Fibroblast of pulmonary artery (primary cell): Measurements from ENCODE around the gene ODAD2.
"Not testable (repeated sequence)": the region's sequence is repeated elsewhere in the genome, so short reads cannot be mapped to it uniquely, and the experiment has no call there.

Experiments
- DNase-seq: peaks from one replicate; pipeline ENCODE4 v3.0.0-alpha.2; 2010; ENCODE audit warnings: low read depth
- H3K4me3 ChIP-seq: replicated peaks from 2 replicates; pipeline ENCODE4 v1.5.1; 2011; ENCODE audit warnings: low read depth, mild to moderate bottlenecking, control low read depth, low read length, moderate library complexity
- CTCF ChIP-seq: IDR thresholded peaks from 2 replicates; pipeline ENCODE4 v1.5.1; 2011; ENCODE audit warnings: mild to moderate bottlenecking, control low read depth, low read length, inconsistent platforms; ENCODE audit errors: missing control alignments

ODAD2 gene

DNA sequence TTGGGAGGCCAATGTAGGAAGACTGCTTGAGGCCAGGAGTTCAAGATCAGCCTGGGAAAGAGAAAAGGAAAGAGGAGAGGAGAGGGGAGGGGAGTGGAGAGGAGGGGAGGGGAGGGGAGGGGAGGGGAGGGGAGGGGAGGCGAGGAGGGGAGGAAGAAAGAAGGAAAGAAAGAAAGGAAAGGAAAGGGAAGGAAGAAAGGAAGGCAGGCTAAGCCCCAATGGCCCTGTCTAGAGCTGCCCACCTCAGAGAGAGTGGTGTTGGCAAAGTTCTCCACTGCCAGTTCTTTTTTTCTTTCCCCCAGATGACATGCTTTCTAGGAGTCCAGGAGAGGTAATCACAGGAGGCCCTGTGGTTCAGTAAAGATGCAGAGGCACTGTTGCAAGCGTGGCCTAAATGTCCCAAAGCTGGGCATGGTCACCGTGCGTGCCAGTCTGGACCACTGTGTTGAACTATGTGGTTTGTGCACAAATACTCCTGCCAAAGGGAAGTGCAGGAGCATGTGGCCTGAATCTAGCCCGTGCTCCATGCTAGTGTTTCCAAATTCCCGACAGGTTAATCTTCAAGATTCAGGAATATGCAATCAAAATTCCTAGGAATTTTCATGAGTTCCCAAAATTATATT, 39.7 kb downstream of the ODAD2 start:
- no peak for TF ChIP-seq CTCF
- no peak for DNase-seq
- no peak overlapping the region for H3K4me3 ChIP-seq

GRCh38 chr10:27958383-27958782, 40.5 kb downstream of the ODAD2 start:
- DNase-seq, H3K4me3 ChIP-seq: not testable (repeated sequence)

- H3K4me3 ChIP-seq, result no peak overlapping the region
- no peak for DNase-seq
- TF ChIP-seq CTCF, result no peak
Measured at GRCh38 chr10:27950242-27950564, 48.7 kb downstream of the ODAD2 start.

DNA sequence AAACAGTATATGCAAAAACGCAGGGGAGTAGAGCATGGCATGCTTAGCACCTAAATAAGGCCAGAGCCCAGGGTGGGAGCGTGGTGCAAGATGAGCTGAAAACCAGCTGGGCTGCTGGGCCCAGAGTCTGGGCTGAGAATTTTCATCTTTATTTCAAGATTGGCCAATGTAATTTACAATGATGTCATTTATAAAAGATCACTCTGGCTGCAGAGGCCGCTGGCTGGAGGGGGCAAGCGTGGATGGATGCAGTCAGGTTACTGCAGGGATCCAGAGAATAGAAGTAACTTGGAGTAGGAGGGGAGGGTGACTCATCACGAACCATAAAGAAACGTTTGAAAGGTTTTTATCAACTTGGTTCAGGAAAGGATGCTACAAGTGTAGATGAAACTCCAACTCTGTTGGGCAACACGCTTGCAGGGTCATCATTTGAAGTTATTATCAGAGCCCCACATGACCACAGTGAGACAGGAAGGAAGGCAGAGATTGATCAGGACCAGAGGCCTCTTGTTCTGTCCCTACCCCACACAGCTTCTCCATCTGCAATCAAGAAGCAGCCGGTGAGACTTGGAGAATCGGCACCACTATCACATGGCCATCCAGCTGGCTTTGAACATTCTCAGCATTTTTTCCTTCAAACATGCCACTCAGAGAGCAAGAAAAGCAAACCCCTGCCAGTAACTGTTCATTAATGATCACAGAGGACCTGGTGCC, 49.2 kb downstream of the ODAD2 start:
- H3K4me3 ChIP-seq, result no peak overlapping the region
- DNase-seq, result no peak
- TF ChIP-seq CTCF, result no peak

- no peak overlapping the region for H3K4me3 ChIP-seq
- DNase-seq, result no peak
- no peak for TF ChIP-seq CTCF
Measured at GRCh38 chr10:27948186-27948585, 50.7 kb downstream of the ODAD2 start.

DNA sequence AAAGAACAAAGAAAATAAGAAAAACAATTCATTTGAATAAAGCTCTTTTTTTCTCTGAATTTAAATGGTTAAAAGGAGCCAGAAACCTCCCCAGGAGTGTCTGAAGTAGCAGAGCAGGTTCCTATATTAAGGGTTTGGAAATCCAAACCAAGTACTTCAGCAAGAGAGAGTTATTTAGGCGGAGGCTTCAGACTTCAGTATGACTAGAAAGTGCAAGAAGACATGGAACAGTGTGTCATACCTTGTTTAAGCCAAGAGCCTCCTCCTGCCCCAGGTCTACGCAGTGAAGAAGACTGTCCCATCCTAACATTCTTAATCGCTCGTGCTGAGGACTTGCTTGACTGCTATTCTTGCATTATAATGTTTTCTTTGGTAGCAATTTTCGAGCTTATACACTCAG, 51.3 kb downstream of the ODAD2 start:
- no peak for TF ChIP-seq CTCF
- no peak overlapping the region for H3K4me3 ChIP-seq
- no peak for DNase-seq

DNA sequence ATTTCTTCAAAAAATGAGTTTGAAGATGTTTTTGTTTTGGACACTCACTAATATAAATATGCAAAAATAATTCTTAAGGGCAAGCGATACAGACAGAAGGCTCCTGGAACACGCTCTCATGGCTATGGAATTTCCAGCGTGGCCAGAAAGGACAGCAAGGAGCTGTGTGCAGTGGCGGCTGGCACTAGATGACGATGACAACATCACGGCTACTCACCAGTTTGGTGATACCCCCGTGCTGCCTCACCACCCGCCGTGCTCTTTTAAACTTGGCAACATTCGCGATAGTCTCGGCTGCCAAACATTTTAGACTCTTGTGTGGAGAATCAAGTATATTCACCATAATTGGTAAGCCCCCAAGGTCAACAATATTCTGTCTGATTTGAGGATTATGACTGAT, 54.9 kb downstream of the ODAD2 start:
- H3K4me3 ChIP-seq, result no peak overlapping the region
- no peak for DNase-seq
- TF ChIP-seq CTCF, result no peak
